ENCODE results near the gene CPNE1.

The CPNE1 gene

DNA sequence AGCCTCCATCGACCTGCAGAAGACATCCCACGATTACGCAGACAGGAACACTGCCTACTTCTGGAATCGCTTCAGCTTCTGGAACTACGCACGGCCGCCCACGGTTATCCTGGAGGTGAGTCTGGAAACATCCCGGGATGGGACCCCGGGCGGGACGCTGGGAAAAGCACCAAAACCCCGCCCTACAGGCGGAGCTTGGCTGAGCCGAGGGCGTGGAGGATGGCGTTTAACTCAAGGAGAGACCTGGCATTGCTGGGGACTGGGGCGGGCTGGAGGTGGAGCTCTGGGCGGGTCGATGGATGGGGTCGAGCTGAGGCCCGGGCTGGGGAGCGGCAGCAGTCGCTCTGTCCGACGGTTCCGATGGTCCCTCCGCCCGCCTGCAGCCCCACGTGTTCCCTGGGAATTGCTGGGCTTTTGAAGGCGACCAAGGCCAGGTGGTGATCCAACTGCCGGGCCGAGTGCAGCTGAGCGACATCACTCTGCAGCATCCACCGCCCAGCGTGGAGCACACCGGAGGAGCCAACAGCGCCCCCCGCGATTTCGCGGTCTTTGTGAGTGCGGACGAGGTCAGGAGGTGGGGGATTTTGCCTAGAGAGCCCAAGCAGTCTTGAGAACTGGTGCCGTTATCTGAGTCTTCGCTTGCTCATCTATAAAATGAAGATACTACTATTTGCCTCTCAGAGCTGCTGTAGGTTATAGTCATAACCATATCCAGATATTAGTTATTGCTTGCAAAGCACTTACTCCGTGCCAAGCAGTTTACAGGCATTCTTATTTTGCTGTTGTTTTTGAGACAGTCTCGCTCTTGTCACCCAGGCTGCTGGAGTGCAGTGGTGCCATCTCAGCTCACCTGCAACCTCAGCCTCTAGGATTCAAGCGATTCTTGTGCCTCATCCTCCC, 45.3 kb downstream of the CPNE1 start:
- DNase-seq (ENCODE audit: low read depth): peak; percentile 79

DNA sequence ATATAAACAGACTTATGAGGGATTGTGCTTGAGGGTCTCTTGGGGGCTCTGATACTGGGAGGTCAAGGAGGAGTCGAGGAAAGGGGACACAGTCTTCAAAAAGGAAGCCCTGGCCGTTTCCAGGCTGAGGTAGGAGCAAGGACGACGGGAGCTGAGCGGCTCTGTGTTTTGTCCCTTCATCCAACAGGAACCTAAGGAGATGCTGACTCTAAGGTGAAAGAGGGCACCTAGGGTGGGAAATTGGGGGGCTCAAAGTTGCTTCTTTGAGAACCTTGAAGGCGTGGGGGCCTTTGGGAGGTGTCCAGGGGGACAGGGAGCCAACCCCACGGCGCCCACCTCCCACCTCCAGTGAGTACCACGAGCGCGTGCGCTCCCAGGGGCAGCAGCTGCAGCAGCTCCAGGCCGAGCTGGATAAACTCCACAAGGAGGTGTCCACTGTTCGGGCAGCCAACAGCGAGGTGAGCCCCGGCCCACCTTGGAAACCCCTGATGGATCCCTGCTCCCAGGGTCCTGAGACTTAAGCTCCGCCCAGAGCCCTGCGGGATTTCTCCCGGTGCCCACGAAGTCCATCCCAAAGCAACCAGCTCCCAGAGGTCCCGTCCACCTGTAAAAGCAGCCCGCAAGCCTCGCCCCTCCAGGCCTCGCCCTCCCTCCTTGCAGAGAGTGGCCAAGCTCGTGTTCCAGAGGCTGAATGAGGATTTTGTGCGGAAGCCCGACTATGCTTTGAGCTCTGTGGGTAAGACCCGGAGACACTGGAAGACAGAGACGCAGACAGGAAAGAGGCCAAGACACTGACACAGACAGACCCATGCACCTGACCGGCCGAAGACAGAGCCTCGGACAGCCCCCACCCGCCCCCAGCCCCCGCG, 46.2 kb downstream of the CPNE1 start:
- peak; percentile 48 for DNase-seq (ENCODE audit: low read depth)

DNA sequence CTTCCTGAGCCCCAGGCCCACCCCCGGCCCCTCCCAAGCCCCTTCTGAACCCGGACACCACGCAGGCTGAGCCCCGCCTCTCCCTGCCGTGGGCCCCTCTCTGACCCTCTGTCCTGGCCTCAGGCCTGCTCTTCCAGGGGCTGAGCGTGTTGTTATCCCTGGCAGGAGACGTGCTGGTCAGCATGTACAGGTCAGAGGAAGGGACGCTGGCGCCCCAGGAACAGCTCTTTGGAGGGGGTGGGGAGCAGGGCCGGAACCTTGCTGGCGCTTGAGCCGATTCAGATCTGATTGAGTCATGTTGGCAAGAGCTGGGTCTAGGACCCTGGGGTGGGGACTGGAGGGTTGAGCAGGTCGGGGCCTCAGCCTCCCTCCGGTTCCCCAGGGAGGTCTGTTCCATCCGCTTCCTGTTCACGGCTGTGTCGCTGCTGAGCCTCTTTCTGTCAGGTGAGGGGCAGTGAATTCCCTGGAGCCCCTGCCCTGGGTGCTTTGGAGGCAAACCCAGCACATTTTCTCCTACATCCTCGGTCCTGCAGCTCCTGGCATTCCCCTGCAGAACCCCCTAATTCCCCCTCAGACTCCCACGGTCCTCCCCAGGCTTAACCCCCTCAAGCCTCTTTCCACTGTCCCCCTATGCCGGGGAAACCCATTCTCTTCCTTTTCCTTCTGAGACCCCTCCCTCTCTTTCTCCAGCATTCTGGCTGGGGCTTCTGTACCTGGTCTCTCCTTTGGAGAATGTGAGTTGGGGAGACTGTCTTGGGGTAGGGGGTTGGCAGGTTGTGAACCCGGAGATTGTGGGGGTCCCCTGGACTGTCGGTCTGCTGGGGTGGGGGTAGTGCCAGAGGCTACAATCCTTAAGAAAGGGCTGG, 47.1 kb downstream of the CPNE1 start:
- DNase-seq (ENCODE audit: low read depth): peak; percentile 66

DNA sequence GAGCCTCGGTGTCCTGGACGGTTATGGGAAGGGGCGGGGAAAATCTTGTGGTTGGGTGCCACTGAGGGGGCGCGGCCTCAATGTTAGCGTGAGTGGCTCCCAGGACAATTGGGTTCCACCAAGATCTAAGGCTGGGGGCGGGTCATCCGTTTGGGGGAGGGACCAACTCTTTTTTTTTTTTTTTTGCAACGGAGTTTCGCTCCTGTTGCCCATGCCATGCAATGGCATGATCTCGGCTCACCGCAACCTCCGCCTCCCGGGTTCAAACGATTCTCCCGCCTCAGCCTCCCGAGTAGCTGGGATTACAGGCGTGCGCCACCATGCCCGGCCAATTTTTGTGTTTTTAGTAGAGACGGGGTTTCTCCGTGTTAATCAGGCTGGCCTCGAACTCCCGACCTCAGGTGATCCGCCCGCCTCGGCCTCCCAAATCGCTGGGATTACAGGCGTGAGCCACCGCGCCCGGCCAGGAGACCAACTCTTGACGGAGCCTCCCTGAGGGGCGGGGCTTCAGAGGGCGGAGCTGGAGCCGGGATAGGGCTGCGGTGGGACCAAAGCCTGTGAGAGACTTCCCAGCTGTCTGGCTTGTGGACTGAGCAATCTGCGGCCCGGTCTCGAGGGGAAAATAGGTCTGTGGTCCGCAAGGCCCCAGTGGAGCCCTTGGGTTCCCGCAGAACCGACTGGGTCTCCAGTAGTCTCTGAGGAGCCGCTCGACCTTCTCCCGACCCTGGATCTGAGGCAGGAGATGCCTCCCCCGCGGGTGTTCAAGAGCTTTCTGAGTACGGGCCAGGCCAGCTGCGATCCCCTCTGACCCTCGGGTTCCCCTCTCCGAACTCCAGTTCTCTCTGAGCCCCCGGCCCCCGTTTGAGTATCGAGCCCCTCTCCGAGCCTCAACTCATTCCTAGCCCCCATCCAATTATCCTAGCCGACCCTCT, 48.0 kb downstream of the CPNE1 start:
- peak; percentile 91 for DNase-seq (ENCODE audit: low read depth)

DNA sequence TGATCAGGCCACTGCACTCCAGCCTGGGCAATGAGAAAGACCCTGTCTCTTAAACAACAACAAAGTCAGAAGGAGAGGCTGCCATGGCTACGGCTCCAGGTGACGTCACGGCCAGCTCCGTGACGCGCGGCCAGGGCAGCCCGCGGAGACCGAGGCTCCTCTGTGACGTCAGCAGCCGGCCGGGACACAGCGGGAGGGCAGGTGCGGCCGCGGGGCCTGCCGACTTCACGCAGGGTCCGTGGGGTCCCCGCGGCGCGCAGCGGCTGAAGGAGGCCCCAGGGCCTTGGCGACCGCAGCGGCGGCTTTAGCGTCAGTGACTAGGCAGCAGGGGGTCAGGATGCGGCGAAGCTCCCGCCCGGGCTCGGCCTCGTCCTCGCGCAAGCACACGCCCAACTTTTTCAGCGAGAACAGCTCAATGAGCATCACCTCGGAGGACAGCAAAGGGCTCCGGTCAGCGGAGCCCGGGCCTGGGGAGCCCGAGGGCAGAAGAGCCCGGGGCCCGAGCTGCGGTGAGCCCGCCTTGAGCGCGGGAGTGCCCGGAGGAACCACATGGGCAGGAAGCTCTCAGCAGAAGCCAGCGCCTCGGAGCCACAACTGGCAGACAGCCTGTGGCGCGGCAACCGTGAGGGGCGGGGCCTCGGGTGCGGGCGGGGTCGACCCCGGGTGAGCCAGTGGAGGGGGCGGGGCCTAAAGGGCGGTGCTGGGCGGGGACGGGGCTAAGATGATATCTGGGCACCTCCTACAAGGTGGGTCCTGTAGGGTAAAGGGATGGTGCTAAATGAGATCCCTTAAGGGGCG, 48.8 kb downstream of the CPNE1 start, which contains the start of gene SPAG4:
Gene SPAG4 (plus strand): TSS at position 163 of the 798 bp plus-strand sequence. CDS start 175 bp downstream, at position 338.
- peak; percentile 99 for DNase-seq (ENCODE audit: low read depth)

DNA sequence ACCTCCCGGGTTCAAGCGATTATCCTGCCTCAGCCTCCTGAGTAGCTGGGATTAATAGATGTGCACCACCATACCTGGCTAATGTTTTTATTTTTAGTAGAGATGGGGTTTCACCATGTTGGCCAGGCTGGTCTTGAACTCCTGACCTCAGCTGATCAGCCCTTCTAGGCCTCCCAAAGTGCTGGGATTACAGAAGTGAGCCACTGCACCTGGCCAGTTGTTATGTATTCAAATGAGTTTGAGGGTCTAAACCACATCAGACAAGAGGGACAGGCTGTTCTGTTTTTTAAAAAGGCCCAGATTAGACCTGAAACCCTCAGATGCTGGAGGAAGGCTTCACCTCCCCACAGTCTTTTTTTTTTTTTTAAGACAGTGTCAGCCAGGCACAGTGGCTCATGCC, 53.2 kb downstream of the CPNE1 start:
- DNase-seq (ENCODE audit: low read depth): no peak

DNA sequence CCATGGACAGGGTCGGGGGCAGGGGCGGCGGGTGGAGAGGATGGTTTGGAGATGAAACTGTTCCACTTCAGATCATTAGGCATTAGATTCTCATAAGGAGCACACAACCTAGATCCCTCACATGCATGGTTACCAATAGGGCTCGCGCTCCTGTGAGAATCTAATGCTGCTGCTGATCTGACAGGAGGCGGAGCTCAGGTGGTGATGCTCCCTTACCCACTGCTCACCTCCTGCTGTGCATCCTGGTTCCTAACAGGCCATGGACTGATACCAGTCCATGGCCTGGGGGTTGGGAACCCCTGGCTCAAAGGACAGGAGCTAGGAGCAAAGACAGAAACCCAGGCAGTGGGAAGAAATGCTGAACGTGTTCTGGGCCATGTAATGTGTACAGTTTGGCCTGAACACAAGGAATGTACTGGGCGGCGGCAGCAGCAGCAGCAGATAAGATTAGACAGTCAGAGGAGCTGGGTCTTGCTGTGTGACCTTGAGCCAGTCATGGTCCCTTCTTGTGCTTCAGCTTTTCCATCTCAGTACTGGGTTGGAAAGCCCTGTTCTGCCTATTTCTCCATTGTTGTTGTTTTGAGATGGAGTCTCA, 53.8 kb downstream of the CPNE1 start:
- DNase-seq (ENCODE audit: low read depth): peak; percentile 28

DNA sequence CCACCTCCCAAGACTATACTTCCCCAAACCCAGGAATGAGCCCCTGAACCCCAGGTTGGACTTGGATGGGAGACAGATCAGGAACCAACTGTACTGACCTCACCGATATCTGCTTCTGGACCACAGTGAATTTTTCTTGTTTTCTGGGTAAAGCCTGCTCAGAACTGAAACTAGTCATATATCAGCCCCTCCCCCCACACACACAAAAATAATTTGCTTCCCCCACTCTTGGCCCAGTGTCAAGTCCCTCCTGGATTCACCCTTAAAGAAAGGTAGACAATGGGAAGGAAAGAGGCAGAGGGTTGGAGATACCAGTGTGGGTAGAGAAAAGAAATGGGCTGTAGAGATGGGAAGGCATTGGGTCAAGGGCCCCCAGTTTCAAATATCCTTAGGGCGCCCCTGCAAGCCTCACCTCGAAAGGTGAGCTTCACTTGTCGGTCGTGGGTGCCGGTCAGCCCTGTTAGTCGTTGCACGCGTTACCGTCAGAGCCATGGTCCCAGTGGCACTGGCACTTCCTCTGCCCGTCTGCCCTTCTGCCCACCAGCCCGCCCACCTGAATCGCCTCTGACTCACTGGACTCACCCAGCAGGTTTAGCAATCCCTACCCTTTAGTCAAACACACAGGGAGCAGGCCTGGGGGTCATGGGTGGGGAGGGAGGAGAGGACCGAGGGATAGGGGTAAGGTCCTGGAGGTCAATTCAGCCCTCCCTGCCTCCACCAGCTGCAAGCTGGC, 57.5 kb downstream of the CPNE1 start:
- DNase-seq (ENCODE audit: low read depth): no peak

DNA sequence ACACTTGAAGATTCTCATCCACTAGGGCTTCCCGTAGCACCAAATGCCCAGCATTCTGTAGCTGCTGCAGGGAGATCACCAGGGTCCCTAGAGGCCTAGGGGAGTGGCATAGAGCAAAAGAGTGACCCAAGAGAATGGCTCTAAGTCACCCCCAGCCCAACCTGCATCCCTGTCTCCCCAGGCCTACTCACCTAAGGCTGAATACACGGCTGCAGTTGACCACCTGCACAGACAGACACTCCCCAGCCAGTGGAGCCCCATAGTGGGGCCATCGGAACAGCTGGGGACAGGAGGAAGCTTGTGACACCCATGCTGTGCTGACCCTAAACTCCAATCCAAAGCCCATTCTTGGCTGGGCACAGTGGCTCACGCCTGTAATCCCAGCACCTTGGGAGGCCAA, 58.6 kb downstream of the CPNE1 start:
- DNase-seq (ENCODE audit: low read depth): no peak

DNA sequence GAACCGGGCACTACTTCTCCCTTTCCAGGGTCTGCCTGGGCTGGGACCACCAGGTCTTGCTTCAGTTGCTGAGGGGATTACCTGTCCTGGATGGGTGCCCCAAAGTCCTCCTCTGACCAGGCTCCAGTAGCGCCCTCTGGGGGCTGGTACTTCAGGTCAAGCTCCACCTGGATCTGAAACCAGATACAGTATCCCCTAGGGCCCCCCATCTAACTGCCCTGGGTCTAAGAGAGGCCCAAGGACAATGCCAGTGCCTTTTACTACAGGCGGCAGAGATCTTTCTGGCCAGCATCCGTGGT, 60.3 kb downstream of the CPNE1 start:
- DNase-seq (ENCODE audit: low read depth): no peak

DNA sequence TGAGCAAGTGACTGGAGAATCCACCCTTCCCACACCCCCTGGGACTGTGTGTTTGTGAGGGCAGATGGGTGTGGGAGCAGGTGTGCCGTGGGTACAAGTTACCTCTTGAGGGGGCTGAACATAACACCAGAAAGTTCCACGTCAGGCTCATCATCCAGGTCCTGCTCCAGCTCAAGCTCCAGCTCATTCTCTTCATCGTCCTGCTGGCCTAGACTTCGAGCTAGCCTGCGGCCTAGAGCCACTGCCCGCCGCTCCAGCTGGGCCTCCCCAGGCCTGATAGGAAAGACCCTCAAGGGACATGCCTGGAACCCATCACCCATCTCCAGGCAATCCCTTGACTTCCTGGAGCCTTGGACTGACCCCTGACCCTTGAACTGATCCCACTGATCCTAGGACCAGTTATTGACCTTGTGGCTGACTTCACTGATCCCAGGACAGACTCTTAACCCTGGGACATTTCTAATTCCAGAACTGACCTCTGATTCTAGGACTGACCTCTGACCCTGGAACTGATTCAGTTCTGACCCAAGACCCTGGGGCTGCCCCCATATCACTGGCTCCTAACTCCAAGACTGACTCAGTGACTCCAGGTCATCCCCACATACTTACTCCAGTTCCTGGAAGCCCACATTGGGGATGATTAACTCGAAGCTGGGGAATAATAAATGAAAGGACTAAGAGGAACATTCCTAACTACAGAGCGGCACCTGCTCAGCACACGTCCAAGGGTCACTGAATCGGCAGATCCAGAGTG, 60.8 kb downstream of the CPNE1 start:
- DNase-seq (ENCODE audit: low read depth): no peak

DNA sequence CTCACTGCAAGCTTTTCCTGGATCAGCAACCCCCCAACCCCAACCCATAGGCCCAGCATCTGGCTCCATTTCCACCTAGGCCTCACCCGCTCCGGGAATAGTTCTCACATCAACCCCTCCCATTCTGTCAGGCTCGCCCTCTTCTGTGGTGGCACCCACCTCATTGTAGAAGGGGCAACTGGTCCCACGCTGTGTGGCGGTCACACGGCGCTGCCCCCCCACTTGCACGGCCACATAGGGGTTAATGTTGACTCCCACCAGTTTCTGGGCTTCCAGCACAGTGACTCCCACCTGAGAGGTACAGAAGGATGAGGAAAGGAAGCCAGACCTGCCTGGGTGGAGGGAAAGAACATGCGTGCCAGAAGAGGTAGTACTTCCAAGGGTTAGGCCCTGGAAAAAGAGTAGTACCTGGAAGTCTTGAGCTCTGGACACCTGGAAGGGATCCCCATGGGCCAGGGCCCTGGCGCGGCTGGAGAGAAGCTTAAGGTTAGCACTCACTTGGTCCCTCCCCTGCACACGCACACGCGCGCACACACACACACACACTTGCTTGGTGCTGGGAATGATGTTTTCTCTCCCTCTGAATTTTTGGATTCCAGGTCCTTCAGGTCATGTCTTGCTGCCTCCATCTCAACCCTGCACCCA, 61.7 kb downstream of the CPNE1 start:
- no peak for DNase-seq (ENCODE audit: low read depth)

DNA sequence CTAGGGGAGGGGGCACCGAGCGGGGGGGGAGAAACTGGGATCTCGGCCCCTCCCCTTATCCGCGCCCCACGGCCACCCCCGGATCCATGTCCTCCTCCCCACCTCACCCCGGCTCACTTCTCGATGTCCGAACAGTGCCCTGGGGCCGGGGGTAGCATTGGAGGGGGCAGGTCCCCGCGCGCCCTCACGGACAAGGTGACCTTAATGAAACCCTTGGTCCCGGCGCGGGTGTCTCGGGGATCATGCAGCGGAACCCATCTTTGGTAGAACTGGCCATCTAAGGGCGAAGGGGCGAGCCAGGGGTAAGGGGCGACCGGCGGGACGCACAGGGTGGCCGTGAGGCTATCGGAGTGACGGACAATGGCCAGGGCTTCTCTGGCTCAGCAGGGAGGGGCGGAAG, 62.7 kb downstream of the CPNE1 start:
- no peak for DNase-seq (ENCODE audit: low read depth)

DNA sequence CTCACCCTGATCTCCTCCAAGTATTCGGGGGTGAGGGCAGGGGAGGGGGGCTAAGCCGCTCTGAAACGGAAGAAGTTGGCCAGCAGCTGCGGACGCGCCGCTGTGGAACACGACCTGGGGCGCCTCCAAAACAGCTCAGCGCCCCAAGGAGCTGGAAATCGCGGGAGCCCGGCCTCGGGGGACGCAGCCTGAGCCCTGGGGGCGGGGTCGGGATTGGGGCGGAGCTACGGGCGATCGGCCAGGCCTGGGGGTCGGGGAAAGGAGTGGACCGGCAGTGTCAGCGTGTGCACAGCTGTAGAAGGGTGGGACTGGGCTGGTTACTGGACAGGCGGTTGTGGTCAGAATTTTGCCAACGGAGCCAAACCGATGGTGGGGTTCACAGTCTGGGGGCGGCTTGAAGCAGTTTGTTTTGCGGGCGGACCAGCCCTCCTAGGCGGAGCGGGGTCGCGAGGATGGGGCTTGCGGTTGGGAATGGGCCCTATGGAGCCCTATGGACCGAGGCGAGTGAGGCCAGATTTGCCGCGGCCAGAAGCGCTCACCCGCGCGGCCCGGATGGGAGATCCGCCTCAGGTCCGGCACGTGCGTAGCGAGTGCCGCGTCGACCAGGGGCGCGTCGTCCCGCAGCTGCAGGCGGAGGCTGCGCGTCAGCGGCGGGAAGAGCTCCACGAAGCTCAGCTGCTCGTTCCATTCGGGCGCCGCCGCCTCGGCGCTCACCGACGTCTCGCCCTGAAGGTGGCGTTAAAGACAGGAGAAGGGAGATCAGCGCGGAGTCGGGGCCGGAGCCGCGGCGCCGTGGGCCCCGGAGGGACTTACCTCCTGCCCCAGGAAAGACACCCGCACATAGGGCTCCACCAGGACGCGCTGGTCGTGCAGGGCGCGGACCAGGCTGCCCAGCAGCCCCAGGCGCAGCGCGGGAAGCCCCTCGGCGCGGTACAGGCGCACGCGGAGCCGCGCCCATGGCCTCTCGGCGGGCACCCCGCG, 63.4 kb downstream of the CPNE1 start:
- DNase-seq (ENCODE audit: low read depth): peak; percentile 76

DNA sequence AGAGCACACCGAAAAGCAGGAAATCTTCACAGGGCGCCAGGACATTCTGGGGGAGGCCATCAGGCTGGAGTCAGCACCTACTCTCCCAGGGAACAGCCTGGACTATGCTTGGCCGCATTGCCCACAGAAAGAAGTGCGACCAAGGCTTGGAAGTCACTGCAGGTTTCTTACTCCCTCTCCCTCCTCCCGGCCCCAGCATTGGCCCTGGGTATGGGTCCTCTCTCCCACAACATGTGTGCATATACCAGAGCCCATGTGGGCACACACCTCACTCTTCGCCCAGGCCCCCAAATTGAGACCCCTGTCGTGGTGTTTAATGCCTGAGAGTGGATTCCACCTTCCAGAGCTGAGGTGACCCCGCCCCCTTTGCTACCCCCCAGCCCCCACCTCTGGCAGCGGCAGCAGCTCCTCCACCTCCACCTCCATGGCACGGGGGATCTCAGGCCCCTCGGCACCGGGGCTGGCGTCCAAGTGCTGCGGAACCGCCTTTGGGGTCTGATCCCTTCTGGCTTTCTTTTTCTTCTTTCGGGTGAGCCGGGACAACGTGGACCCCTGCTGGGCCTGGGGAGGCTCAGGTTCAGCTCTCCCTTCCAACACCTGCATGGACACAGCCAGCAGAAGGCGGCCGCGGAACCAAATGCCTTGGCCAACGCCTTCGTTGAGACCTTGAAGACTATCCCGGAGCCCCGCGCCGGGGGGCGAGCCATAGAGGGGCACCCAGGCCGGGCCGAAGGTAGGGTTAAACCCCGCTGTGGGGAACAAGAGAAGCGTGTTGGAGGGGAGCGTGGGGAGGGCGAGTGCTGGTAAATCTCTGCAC, 64.3 kb downstream of the CPNE1 start:
- no peak for DNase-seq (ENCODE audit: low read depth)

DNA sequence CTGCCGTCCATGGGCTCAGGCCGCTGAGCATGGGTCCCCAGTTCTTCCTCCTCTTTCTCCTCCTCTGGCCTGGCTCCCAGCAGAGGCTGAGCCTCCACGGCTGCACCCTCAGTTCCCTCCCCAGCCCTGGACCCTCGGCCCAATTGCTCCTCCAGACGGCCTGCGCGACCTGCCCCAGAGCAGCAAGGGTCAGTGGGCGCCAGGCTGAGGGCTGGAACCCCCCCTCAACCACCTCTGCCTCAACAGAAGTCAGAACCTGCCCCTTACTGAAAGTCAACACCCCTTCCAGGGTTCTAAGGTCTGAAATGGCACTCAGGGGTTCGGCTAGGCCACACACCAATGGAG, 65.0 kb downstream of the CPNE1 start:
- no peak for DNase-seq (ENCODE audit: low read depth)

Data from iris pigment epithelial cell (primary cell).